T-helper 2 cell treated with Interferon-gamma antibody and Interleukin-4, amounts not matched to agents 5 μg/mL and 100 μg/mL, for 36 hours (primary cell): ENCODE data around the gene DPP4.

Experiments used
- DNase-seq: peaks from one replicate; pipeline ENCODE4 v3.0.0; 2021; ENCODE audit warnings: low spot score
- H3K27ac Mint-ChIP-seq: one replicate; pipeline ENCODE4 v1.8.0; 2021; ENCODE audit warnings: mild to moderate bottlenecking, mixed read lengths
- H3K27me3 Mint-ChIP-seq: one replicate; pipeline ENCODE4 v1.8.0; 2021; ENCODE audit warnings: low read depth, mixed read lengths
- H3K36me3 Mint-ChIP-seq: one replicate; pipeline ENCODE4 v1.8.0; 2021; ENCODE audit warnings: low read depth, mixed read lengths
- H3K4me1 Mint-ChIP-seq: one replicate; pipeline ENCODE4 v1.8.0; 2021; ENCODE audit warnings: low read depth, mixed read lengths
- H3K4me3 Mint-ChIP-seq: one replicate; pipeline ENCODE4 v1.8.0; 2022; ENCODE audit warnings: mild to moderate bottlenecking, moderate library complexity, mixed read lengths
- H3K9me3 Mint-ChIP-seq: one replicate; pipeline ENCODE4 v1.8.0; 2021; ENCODE audit warnings: mixed read lengths

DPP4 gene

DNA sequence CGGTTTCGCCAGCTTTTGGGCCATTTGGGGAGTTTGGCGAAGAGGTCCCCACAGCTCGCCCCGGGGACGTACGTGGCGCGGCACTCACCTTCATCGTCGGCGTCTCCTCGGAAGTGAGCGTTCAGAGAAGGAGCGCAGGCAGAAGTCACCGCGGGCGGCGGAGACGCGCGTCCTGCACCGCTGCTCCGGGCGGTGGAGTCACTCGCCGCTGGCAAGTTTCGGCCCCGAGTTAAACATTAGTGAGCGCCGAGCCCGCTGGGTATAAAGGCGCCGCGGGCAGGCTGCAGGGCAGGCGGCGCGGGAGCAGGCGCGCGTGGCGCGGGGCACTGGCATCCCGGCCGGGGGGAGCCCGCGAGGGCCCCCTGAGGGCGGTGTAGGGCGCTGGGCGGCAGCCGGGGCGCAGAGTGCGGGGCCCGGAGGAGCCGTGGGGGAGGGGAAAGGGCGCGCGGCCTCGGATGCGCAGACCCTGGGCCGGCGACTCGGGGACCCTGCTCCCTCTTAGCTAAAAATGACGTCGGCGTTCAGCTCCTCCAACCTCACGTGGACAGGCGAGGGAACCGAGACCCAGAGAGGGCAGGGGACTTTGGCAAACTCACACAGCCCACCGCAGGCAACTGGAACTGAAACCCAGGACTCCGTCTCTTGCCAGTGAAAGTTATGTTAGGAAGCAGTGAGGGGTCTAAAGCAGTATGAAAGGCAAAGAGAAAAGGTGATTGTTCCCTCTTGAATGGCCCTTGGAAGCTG lies at the start of gene DPP4:
Gene DPP4, minus strand, starts transcription at position 328 of the 744 bp plus-strand sequence. Its CDS starts 234 bp downstream, at position 94.
- Mint-ChIP-seq H3K27ac (peak within 1 kb of the TSS; percentile 94), H3K36me3 (peaks cover 64% of the 10 kb centered on the region), H3K4me3 (peak within 1 kb of the TSS; percentile 99), H3K9me3 (peaks cover 23% of the 10 kb centered on the region), H3K4me1 (peaks cover 46% of the 10 kb centered on the region), H3K27me3 (no peaks in the 10 kb centered on the region)
- DNase-seq, result peak; percentile 55

GRCh38 chr2:162118166-162119031 lies 44.4 kb upstream of the DPP4 start:
- Mint-ChIP-seq H3K4me3 (no peak overlapping the region), H3K27me3 (no peaks in the 10 kb centered on the region), H3K36me3 (peaks cover 12% of the 10 kb centered on the region), H3K27ac (no peak overlapping the region), H3K9me3 (peaks cover 28% of the 10 kb centered on the region), H3K4me1 (peaks cover 16% of the 10 kb centered on the region)
- no peak for DNase-seq

DNA sequence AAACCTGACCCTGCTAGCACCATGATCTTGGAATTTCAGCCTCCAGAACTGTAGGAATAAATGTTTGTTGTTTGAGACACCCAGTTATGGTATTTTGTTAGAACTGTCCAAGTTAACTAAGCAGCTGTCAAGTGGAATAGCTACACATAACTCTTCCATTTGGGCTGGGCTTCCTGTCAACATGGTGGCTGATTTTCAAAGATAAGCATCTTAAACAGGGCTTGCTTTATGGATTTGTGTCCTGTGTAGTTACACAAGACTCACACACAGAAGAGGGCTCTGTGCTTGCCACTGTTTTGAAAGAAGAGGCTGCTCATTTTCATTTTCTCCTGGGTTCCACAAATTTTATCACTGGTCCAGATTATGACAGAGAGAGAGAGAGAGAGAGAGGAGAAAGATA lies 42.3 kb upstream of the DPP4 start:
- H3K36me3 Mint-ChIP-seq, result peaks cover 12% of the 10 kb centered on the region
- H3K27ac Mint-ChIP-seq, result no peak overlapping the region
- H3K9me3 Mint-ChIP-seq, result peaks cover 28% of the 10 kb centered on the region
- peaks cover 18% of the 10 kb centered on the region for H3K4me1 Mint-ChIP-seq
- no peak for DNase-seq
- no peak overlapping the region for H3K4me3 Mint-ChIP-seq
- no peaks in the 10 kb centered on the region for H3K27me3 Mint-ChIP-seq

GRCh38 chr2:162115076-162115475 lies 41.1 kb upstream of the DPP4 start:
- no peak for DNase-seq
- Mint-ChIP-seq H3K4me3 (no peak overlapping the region), H3K4me1 (peaks cover 18% of the 10 kb centered on the region), H3K27ac (no peak overlapping the region), H3K9me3 (peaks cover 28% of the 10 kb centered on the region), H3K27me3 (no peaks in the 10 kb centered on the region), H3K36me3 (peaks cover 12% of the 10 kb centered on the region)

GRCh38 chr2:162114271-162114670 lies 40.3 kb upstream of the DPP4 start:
- Mint-ChIP-seq H3K4me1 (peaks cover 18% of the 10 kb centered on the region), H3K36me3 (peaks cover 12% of the 10 kb centered on the region), H3K27ac (no peak overlapping the region), H3K27me3 (no peaks in the 10 kb centered on the region), H3K9me3 (peaks cover 28% of the 10 kb centered on the region), H3K4me3 (no peak overlapping the region)
- DNase-seq, result no peak

- Mint-ChIP-seq H3K4me1 (peaks cover 18% of the 10 kb centered on the region), H3K27ac (no peak overlapping the region), H3K9me3 (peaks cover 28% of the 10 kb centered on the region), H3K4me3 (no peak overlapping the region), H3K27me3 (no peaks in the 10 kb centered on the region), H3K36me3 (peaks cover 12% of the 10 kb centered on the region)
- DNase-seq, result no peak
These were observed 39.8 kb upstream of the DPP4 start for GRCh38 chr2:162113776-162114168.

DNA sequence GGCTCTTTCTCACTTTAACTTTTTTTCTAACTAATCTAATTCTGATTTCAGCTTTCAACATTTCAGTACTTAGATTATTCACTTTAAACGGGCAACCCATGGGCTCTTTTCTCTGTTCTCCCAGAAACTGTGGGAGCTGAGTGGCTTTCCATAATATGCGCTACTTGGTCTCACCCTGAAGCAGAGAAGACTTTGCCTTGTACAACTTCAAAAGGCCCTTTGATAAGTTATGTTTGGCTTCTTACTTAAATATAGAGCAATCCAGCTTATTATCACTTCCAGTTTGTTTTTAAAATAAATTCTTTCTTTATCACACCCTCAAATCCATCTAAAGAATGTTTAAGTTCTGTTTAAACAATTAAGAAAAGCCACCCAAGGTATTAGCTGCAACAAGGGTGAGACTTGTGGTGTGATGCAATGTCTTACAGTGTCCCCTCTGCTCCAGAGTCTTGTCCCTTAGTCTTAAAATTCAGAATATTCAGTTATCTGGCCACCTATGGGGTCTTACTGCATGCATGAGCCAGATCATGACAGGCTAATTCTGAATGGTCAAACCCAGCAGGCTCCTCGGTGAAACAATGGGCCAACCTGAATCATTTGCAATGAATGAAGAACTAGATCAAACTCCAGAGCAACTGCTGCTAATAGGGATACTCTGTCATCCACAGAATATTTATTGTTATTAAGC lies 39.2 kb upstream of the DPP4 start:
- Mint-ChIP-seq H3K4me3 (no peak overlapping the region), H3K9me3 (peaks cover 28% of the 10 kb centered on the region), H3K4me1 (peaks cover 15% of the 10 kb centered on the region), H3K27ac (no peak overlapping the region), H3K36me3 (peaks cover 12% of the 10 kb centered on the region), H3K27me3 (no peaks in the 10 kb centered on the region)
- DNase-seq, result no peak

- DNase-seq, result no peak
These were observed 38.2 kb upstream of the DPP4 start for GRCh38 chr2:162111958-162112850.

GRCh38 chr2:162107361-162107901 lies 33.4 kb upstream of the DPP4 start:
- peaks cover 2% of the 10 kb centered on the region for H3K27me3 Mint-ChIP-seq
- peaks cover 7% of the 10 kb centered on the region for H3K4me1 Mint-ChIP-seq

More at GRCh38 chr2:162111958-162112850, 38.2 kb upstream of the DPP4 start:
- Mint-ChIP-seq H3K36me3 (peaks cover 12% of the 10 kb centered on the region), H3K4me1 (peaks cover 17% of the 10 kb centered on the region), H3K27ac (no peak overlapping the region), H3K9me3 (peaks cover 28% of the 10 kb centered on the region), H3K4me3 (no peak overlapping the region), H3K27me3 (no peaks in the 10 kb centered on the region)

GRCh38 chr2:162106746-162107145 lies 32.7 kb upstream of the DPP4 start:
- peaks cover 2% of the 10 kb centered on the region for H3K27me3 Mint-ChIP-seq
- H3K36me3 Mint-ChIP-seq, result no peaks in the 10 kb centered on the region
- DNase-seq, result no peak
- no peaks in the 10 kb centered on the region for H3K9me3 Mint-ChIP-seq
- H3K4me1 Mint-ChIP-seq, result peaks cover 6% of the 10 kb centered on the region
- no peak overlapping the region for H3K27ac Mint-ChIP-seq
- no peak overlapping the region for H3K4me3 Mint-ChIP-seq

More at GRCh38 chr2:162107361-162107901, 33.4 kb upstream of the DPP4 start:
- Mint-ChIP-seq H3K9me3 (no peaks in the 10 kb centered on the region), H3K4me3 (no peak overlapping the region), H3K36me3 (no peaks in the 10 kb centered on the region), H3K27ac (no peak overlapping the region)
- no peak for DNase-seq

- no peak overlapping the region for H3K4me3 Mint-ChIP-seq
- no peaks in the 10 kb centered on the region for H3K36me3 Mint-ChIP-seq
- no peak overlapping the region for H3K27ac Mint-ChIP-seq
- H3K4me1 Mint-ChIP-seq, result peaks cover 4% of the 10 kb centered on the region
- H3K9me3 Mint-ChIP-seq, result no peaks in the 10 kb centered on the region
- DNase-seq, result no peak
- peaks cover 2% of the 10 kb centered on the region for H3K27me3 Mint-ChIP-seq
These were observed 32.1 kb upstream of the DPP4 start for GRCh38 chr2:162106146-162106551.

DNA sequence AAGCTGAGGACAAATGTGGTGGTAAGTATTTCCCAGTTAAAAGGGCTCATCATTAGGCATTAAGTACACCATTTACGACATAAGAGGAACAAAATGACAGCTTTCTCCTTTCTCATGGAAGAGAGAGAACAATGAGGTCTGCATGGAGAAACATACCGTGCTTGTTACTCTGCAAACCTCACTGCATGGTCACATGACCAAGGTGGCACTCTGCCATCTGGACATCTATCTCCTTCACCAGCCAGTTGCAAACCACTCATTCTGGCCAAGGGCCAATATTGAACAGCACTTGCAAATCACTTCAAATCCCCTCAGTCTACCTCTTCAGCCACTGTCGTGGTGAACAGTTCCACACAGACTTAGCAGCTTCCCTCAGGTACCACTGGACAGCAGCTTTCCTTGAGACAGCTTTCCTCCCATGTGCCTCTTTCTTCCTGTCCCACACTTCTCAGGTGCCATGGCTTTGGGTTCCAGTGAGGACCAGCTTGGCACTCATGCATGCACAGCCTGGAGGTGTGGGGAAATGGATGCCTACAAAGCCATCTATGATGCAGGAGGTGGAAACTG lies 29.5 kb upstream of the DPP4 start:
- no peak overlapping the region for H3K4me3 Mint-ChIP-seq
- H3K4me1 Mint-ChIP-seq, result peaks cover 4% of the 10 kb centered on the region
- H3K36me3 Mint-ChIP-seq, result no peaks in the 10 kb centered on the region
- H3K27me3 Mint-ChIP-seq, result peaks cover 5% of the 10 kb centered on the region
- DNase-seq, result no peak
- H3K9me3 Mint-ChIP-seq, result no peaks in the 10 kb centered on the region
- H3K27ac Mint-ChIP-seq, result no peak overlapping the region

DNA sequence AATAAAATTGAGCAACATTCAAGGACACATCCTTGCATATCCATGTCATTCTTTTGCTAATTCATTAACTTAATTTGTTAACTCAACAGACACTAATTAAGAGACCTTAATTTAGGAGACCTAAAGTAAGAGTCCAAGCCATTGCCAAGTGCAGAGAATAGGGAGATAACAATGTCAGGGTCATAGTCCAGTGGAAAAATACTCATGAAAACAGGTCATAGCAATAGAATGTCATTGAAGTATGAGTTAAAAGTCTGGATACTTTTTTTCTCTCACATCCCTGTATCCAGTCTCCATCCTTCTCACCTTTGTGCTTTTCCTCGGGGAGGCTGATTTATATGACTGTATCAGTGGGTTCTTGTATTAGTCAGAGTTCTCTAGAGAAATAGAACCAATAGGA lies 26.6 kb upstream of the DPP4 start:
- H3K27me3 Mint-ChIP-seq, result peaks cover 5% of the 10 kb centered on the region
- H3K4me1 Mint-ChIP-seq, result no peaks in the 10 kb centered on the region
- no peaks in the 10 kb centered on the region for H3K9me3 Mint-ChIP-seq
- H3K27ac Mint-ChIP-seq, result no peak overlapping the region
- H3K4me3 Mint-ChIP-seq, result no peak overlapping the region
- DNase-seq, result no peak
- H3K36me3 Mint-ChIP-seq, result no peaks in the 10 kb centered on the region
